ENCODE measurements around the gene FGF14.

DNA sequence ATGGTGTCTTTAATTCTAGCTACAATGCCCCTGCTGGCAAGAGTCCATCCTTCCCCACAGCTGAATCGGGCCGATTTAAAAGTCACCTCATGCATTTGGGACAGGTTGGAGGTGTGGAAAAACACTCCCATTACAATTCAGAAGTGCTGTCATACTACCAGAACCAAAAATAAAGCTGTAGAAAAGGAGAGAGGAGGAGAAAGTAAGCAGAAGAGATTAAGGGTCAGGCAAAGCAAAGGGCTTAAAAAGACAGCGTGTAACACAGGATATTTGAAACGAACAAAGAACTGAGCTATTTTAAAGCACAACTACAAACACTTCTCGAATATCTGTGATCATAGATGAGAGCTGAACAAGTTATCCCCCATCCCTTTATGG is 90.4 kb downstream of the FGF14 start:
- TF ChIP-seq, protein P1, sequence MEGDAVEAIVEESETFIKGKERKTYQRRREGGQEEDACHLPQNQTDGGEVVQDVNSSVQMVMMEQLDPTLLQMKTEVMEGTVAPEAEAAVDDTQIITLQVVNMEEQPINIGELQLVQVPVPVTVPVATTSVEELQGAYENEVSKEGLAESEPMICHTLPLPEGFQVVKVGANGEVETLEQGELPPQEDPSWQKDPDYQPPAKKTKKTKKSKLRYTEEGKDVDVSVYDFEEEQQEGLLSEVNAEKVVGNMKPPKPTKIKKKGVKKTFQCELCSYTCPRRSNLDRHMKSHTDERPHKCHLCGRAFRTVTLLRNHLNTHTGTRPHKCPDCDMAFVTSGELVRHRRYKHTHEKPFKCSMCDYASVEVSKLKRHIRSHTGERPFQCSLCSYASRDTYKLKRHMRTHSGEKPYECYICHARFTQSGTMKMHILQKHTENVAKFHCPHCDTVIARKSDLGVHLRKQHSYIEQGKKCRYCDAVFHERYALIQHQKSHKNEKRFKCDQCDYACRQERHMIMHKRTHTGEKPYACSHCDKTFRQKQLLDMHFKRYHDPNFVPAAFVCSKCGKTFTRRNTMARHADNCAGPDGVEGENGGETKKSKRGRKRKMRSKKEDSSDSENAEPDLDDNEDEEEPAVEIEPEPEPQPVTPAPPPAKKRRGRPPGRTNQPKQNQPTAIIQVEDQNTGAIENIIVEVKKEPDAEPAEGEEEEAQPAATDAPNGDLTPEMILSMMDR (IDR thresholded peaks at IDR 0.05; ENCODE audit: low read depth, low read length): no peak
- TF ChIP-seq EZH2phosphoT487 (IDR thresholded peaks at IDR 0.05; ENCODE audit: low read depth): no peak
